GM10248 (cell line): ENCODE results near the gene FLOT1.
"Not testable (repeated sequence)": the region's sequence is repeated elsewhere in the genome, so short reads cannot be mapped to it uniquely, and the experiment has no call there.

ENCODE experiments used
- CTCF ChIA-PET: fragments of 300-600 bp; sonication (Branson Sonifier 250); formaldehyde crosslinking; extraction: SDS; loops from one replicate; lab custom pipeline; 2021; ENCODE audit warnings: antibody characterized with exemption; lab: Yijun Ruan, JAX
- POLR2A ChIA-PET: fragments of 350-650 bp; sonication (Branson Sonifier 250); formaldehyde crosslinking; extraction: SDS; loops from one replicate; lab custom pipeline; 2020; ENCODE audit warnings: antibody characterized with exemption; lab: Yijun Ruan, JAX
- DNase-seq: peaks from one replicate; pipeline ENCODE4 v3.0.0; 2012; ENCODE audit errors: extremely low spot score
- TF ChIP-seq, protein P1 (sequence below): IDR thresholded peaks from 2 replicates; pipeline ENCODE4 v1.5.1; 2012; ENCODE audit warnings: mild to moderate bottlenecking, low read depth; ENCODE audit errors: extremely low read depth, missing control alignments, control extremely low read depth

The FLOT1 gene

DNA sequence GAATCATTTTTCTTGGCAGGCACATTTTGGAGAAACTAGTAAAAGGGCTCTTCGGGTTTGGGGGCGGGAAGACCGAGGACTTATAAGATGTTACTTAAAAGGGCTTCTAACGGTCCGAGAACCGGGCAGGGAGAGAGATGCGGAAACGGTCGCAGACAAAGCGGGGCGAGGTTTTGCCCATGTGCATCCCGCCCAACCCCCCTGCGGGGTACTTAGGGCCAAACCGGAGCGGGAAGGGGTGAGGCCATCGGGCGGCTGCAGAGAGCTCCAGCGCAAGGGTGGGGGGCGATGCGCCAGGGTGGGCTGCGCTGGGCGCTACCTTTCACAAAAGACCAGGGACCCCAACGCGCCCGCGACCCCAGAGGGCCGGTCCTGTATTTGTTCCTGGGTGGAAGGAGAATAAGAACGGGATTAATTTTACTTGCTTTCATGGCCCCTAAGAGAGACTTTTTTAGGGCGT lies 21.7 kb downstream of the FLOT1 start:
- CTCF ChIA-PET: interaction anchor here (0.8 to 30.8 kb wide), 13 partner anchors 8 to 239 kb away, joined by 3 to 776 read pairs (median 6); partner anchors contain the start of genes DHX16, FLOT1 and NRM
- DNase-seq: peak; percentile 40
- POLR2A ChIA-PET: interaction anchor here (0.6 to 3.8 kb wide), 4 partner anchors 36 to 248 kb away, joined by 3 to 22 read pairs (median 4); no protein-coding TSS in a partner anchor
- TF ChIP-seq, protein P1, sequence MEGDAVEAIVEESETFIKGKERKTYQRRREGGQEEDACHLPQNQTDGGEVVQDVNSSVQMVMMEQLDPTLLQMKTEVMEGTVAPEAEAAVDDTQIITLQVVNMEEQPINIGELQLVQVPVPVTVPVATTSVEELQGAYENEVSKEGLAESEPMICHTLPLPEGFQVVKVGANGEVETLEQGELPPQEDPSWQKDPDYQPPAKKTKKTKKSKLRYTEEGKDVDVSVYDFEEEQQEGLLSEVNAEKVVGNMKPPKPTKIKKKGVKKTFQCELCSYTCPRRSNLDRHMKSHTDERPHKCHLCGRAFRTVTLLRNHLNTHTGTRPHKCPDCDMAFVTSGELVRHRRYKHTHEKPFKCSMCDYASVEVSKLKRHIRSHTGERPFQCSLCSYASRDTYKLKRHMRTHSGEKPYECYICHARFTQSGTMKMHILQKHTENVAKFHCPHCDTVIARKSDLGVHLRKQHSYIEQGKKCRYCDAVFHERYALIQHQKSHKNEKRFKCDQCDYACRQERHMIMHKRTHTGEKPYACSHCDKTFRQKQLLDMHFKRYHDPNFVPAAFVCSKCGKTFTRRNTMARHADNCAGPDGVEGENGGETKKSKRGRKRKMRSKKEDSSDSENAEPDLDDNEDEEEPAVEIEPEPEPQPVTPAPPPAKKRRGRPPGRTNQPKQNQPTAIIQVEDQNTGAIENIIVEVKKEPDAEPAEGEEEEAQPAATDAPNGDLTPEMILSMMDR: no peak

DNA sequence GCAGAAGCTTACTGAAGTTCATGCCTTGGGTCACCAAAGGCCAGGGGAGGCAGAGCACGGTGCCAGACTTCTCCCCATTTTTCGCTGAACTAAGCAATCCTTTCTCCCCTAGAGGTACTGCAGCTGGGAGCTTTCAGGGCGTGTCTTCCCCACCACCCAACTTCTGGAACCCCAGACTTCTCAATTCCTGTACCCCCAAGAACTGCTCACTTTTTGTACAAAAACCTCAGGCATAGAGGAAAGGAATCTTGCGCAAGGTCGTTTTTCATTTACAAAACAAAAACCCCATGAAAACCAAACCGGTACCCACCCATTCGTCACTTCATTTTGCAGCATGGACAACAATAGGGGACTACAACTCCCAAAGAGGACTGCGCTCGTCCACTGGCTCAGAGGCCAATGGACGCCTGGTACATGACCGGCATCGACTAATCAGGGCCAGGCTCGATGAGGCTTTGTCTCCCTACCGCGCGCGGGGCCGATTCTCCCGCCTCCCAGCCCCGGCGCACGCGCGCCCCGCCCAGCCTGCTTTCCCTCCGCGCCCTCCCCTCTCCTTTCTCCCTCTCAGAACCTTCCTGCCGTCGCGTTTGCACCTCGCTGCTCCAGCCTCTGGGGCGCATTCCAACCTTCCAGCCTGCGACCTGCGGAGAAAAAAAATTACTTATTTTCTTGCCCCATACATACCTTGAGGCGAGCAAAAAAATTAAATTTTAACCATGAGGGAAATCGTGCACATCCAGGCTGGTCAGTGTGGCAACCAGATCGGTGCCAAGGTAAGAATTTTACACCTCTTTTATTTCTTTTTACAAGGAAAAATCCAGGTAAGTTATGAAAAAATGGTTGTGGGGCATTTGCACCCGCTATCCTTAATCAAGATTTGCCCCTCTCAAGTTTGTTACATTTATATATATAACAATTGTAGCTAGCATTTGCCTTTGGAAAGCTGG lies 22.4 kb downstream of the FLOT1 start, which contains the start of gene TUBB:
TSS of gene TUBB (plus strand) at position 562 of the 947 bp plus-strand sequence. CDS start at position 717, 155 bp downstream.
- CTCF ChIA-PET: interaction anchor here (0.8 to 30.8 kb wide), 10 partner anchors 8 to 175 kb away, joined by 3 to 776 read pairs (median 6); partner anchors contain the start of genes DHX16 and NRM
- peak; percentile 87 for DNase-seq
- TF ChIP-seq, protein P1: no peak
- POLR2A ChIA-PET: interaction anchor here (0.6 to 1.0 kb wide), 3 partner anchors 35 to 249 kb away, joined by 3 read pairs; no protein-coding TSS in a partner anchor

DNA sequence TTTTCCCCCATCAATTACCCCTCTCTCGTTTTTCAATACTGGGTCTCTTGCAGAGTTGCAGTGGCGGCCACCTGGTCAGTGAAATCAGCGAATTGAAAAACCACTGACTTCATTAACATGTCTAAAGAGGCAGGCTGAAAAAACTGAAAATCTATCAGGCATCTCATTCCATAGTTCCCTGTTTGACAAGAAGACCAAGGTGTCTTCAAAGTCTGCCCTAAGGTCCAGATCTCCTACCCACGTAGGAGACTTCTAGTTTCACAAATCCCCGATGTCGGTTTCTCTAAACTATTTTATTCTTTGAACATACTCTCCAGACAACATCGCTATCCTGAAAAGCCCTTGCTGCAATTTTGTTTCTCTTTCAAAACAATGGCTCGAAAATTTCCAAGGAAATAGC lies 23.1 kb downstream of the FLOT1 start:
- CTCF ChIA-PET: interaction anchor here (1.0 to 30.8 kb wide), 6 partner anchors 10 to 42 kb away, joined by 3 to 776 read pairs (median 6); partner anchors contain the start of gene DHX16
- DNase-seq: no peak
- TF ChIP-seq, protein P1: no peak
- POLR2A ChIA-PET: interaction anchor here (0.7 kb wide), 1 partner anchor 105 kb away, joined by 3 read pairs; no protein-coding TSS in a partner anchor

DNA sequence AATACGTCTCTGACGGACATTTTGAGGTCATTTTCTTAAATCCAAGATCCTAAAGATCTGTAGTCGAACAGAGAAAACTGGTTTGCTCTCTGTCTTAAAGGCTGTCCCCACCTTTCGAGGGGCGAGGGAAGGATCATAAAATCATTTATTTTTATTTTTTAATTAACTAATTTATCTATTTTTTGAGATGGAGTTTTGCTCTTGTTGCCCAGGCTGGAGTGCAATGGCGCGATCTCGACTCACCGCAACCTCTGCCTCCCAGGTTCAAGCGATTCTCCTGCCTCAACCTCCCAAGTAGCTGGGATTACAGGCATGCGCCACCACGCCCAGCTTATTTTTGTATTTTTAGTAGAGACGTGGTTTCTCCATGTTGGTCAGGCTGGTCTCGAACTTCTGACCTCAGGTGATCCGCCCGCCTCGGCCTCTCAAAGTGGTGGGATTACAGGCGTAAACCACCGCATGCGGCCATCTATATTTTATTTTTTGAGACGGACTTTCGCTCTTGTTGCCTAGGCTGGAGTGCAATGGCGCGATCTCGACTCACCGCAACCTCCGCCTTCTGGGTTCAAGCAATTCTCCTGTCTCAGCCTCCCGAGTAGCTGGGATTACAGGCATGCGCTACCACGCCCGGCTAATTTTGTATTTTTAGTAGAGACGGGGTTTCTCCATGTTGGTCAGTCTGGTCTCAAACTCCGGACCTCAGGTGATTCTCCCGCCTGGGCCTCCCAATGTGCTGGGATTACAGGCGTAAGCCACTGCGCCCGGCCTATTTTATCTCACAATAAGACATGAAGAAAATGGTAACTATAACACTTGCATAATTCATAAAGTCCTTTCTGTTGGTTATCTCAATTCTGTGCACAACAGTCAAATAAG lies 24.4 kb downstream of the FLOT1 start:
- ChIA-PET POLR2A (interaction anchor here (0.9 to 1.3 kb wide), 9 partner anchors 13 to 105 kb away, joined by 3 to 17 read pairs (median 8); partner anchors contain the start of gene NRM), CTCF (interaction anchor here (1.2 to 30.8 kb wide), 9 partner anchors 11 to 41 kb away, joined by 3 to 776 read pairs (median 7); partner anchors contain the start of genes DHX16 and NRM)
- DNase-seq: not testable (repeated sequence)

DNA sequence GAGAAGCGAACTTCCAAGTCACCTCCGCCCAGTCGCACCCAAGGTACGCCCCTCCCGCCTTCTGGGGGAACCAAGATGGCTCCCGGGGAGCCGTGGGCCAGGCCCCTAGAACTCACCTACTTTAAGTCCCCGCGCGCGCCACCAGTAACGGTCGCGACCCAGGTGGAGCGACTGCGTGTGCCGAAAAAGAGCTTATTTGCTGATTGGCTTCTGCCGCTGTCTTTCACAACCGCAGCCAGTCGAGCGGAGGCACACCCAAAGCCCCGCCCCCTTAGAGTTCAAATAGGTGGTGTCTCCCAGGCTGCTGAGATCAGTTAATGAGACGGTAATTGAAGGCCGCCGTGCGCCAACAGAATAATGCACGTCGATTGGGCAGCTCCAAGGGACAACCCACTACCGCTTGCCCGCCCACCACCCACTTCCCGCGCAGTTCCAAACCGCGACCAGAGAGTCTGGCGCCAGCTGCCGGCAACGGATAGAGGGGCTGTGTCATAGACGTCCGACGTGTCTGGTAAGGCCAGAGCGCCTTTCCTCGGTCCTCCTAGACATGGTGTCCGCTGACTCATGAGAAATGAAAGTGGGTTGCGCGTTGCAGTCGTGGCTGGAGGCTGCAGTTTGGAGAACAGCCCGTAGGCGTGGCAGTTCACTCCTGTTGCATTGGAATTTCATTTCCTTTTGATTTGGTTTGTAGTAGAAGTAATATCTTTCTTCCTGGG lies 25.2 kb downstream of the FLOT1 start, which contains the start of gene MDC1:
TSS of gene MDC1 (minus strand) at position 153 of the 716 bp plus-strand sequence. CDS start 2,106 bp downstream, outside the sequence.
- ChIA-PET CTCF (interaction anchor here (1.0 to 30.8 kb wide), 7 partner anchors 13 to 120 kb away, joined by 3 to 776 read pairs (median 8); partner anchors contain the start of genes DHX16 and NRM), POLR2A (interaction anchor here (0.6 to 1.3 kb wide), 13 partner anchors 12 to 160 kb away, joined by 3 to 17 read pairs (median 4); partner anchors contain the start of genes DHX16, NRM and PRR3)
- peak; percentile 95 for DNase-seq
- TF ChIP-seq, protein P1: no peak
